Keratinocyte (primary cell): Measurements from ENCODE around the gene AHCTF1. TPM values are rescaled to one million over a fixed set of nuclear protein-coding genes. Genes with fewer than 3 reads are reported as not detected.

Experiments
- DNase-seq: peaks from one replicate; pipeline ENCODE4 v3.0.0-alpha.2; 2011; ENCODE audit warnings: low read depth, missing footprints, low spot score
- FAIRE-seq: peaks from 2 replicates; lab custom pipeline; 2011; peaks lifted over from hg19 to GRCh38; lab: Jason Lieb, UNC
- H2AFZ ChIP-seq: 2 replicates; pipeline ENCODE4 v1.6.0; 2012; ENCODE audit warnings: low read length, control low read depth, inconsistent platforms; ENCODE audit not compliant: control insufficient read depth
- H3K27ac ChIP-seq: 2 replicates; pipeline ENCODE4 v1.5.1; 2011; ENCODE audit warnings: low read length; ENCODE audit not compliant: control insufficient read depth, insufficient read depth
- H3K27me3 ChIP-seq: 3 replicates; pipeline ENCODE4 v1.6.0; 2011; ENCODE audit warnings: low read length; ENCODE audit not compliant: control insufficient read depth, insufficient read depth; ENCODE audit errors: extremely low read depth
- H3K36me3 ChIP-seq, 2 experiments: 2 replicates in 1 of 2; 3 replicates in 1 of 2; pipeline ENCODE4 v1.5.1; 2011; ENCODE audit warnings: low read length in 2 of 2, mild to moderate bottlenecking in 1 of 2; ENCODE audit not compliant: control insufficient read depth in 2 of 2, insufficient read depth in 2 of 2; ENCODE audit errors: extremely low read depth in 1 of 2
- H3K4me1 ChIP-seq: 3 replicates; pipeline ENCODE4 v1.5.1; 2011; ENCODE audit warnings: low read length; ENCODE audit not compliant: control insufficient read depth, insufficient read depth; ENCODE audit errors: extremely low read depth
- H3K4me2 ChIP-seq: 3 replicates; pipeline ENCODE4 v1.6.0; 2011; ENCODE audit warnings: low read depth, low read length; ENCODE audit not compliant: control insufficient read depth, insufficient read depth; ENCODE audit errors: extremely low read depth
- H3K4me3 ChIP-seq, 3 experiments: fragments of 200-600 bp in 1 of 3; sonication (generic) in 1 of 3; 2 replicates in 2 of 3; 3 replicates in 1 of 3; pipeline ENCODE4 v1.5.1; 2011 to 2016; ENCODE audit warnings: low read length in 3 of 3, mild to moderate bottlenecking in 3 of 3, control low read depth in 2 of 3, inconsistent platforms in 1 of 3, low read depth in 1 of 3, mixed read lengths in 1 of 3, mixed run types in 1 of 3, moderate library complexity in 1 of 3; ENCODE audit not compliant: control insufficient read depth in 2 of 3, insufficient read depth in 2 of 3; ENCODE audit errors: extremely low read depth in 1 of 3
- H3K79me2 ChIP-seq: 2 replicates; pipeline ENCODE4 v1.6.0; 2012; ENCODE audit warnings: low read length; ENCODE audit not compliant: control insufficient read depth, insufficient read depth
- H3K9ac ChIP-seq: 3 replicates; pipeline ENCODE4 v1.6.0; 2011; ENCODE audit warnings: low read length; ENCODE audit not compliant: control insufficient read depth, insufficient read depth; ENCODE audit errors: extremely low read depth
- H3K9me1 ChIP-seq: 3 replicates; pipeline ENCODE4 v1.6.0; 2011; ENCODE audit warnings: low read length; ENCODE audit not compliant: control insufficient read depth, insufficient read depth; ENCODE audit errors: extremely low read depth
- H3K9me3 ChIP-seq: 2 replicates; pipeline ENCODE4 v1.5.1; 2012; ENCODE audit warnings: low read depth, low read length; ENCODE audit not compliant: control insufficient read depth
- H4K20me1 ChIP-seq: 3 replicates; pipeline ENCODE4 v1.6.0; 2011; ENCODE audit warnings: low read length; ENCODE audit not compliant: control insufficient read depth, insufficient read depth; ENCODE audit errors: extremely low read depth
- EZH2 ChIP-seq: IDR thresholded peaks from one replicate; pipeline ENCODE4 v1.6.1; 2012; ENCODE audit warnings: inconsistent platforms, mild to moderate bottlenecking, low read length, moderate library complexity
- dilution Hi-C: fragments of 300-500 bp; cut with MboI; formaldehyde crosslinking; loops from one replicate; pipeline ENCODE4 v1.7.0; 2020; ENCODE audit warnings: low sequenced_read_pairs; ENCODE audit not compliant: extremely low pct_ligation_motif_present
- polyA plus RNA-seq, 5 experiments: library from polyadenylated mRNA; depleted of rRNA in 3 of 5; stranded (reverse) in 3 of 5; stranded (forward) in 1 of 5; unstranded in 1 of 5; fragments of >200 nt; gene quantifications; 1 replicate in 1 of 5; 2 replicates in 3 of 5; 3 replicates in 1 of 5; pipeline versions ENCODE4 v1.2.1 to v1.2.3, GENCODE V29; 2011 to 2012; ENCODE audit warnings: missing spikeins in 2 of 5, low read depth in 1 of 5, low replicate concordance in 1 of 5
- TF ChIP-seq, protein P1 (sequence below), 3 experiments: IDR thresholded peaks in 1 of 3; conservative IDR thresholded peaks in 1 of 3; optimal IDR thresholded peaks in 1 of 3; 2 replicates in 2 of 3; 3 replicates in 1 of 3; pipeline versions ENCODE3 to v1.5.1; 2011; ENCODE audit warnings: low read length in 3 of 3, mild to moderate bottlenecking in 3 of 3, moderate library complexity in 2 of 3, control low read depth in 1 of 3, inconsistent platforms in 1 of 3; ENCODE audit not compliant: insufficient read depth in 2 of 3; ENCODE audit errors: extremely low read depth in 1 of 3

The AHCTF1 gene
- polyA plus RNA-seq, 1 donor (not counting 4 experiments of a cell fraction or from before 2014, with no cell fraction given): 22.2 TPM

DNA sequence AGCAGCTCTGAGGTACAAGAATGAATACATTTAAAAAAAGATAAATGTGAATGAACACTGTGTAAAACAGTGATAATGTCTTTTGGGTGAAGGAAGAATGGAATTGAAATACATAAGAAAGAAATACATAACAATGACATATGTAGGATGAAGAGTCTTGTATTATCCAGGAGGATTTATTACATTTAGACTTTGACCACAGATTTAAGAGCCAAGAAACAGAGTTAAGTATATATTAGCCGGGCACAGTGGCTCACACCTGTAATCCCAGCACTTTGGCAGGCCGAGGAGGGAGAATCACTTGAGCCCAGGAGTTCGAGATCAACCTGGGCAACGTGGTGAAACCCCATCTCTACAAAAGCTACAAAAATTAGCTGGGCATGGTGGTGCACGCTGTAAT is 127.9 kb downstream of the AHCTF1 start:
- no peak overlapping the region for H2AFZ ChIP-seq
- FAIRE-seq: no peak

DNA sequence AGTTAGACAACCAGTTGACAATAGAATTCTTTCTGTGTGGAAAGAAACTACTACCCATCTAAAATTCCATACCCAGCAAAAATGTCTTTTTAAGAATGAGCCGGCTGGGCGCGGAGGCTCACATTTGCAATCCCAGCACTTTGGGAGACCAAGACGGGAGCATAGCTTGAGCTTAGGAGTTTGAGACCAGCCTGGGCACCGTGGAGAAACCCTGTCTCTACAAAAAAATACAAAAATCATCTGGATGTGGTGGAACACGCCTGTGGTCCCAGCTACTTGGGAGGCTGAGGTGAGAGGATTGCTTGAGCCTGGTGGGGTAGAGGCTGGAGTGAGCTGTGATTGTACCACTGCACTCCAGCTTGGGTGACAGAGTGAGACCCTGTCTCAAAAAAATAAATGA is 128.4 kb downstream of the AHCTF1 start:
- FAIRE-seq: no peak
- Histone ChIP-seq H3K4me3 (no peak overlapping the region), H3K4me2 (no peak overlapping the region), H3K4me1 (peaks cover 6% of the 10 kb centered on the region), H4K20me1 (no peaks in the 10 kb centered on the region), H3K9ac (no peak overlapping the region), H3K27me3 (no peaks in the 10 kb centered on the region), H2AFZ (no peak overlapping the region), H3K9me3 (no peaks in the 10 kb centered on the region), H3K27ac (no peak overlapping the region), H3K79me2 (no peaks in the 10 kb centered on the region), H3K9me1 (no peaks in the 10 kb centered on the region), H3K36me3 (no peaks in the 10 kb centered on the region)
- dilution Hi-C loops: no loop called here
- TF ChIP-seq, protein P1, sequence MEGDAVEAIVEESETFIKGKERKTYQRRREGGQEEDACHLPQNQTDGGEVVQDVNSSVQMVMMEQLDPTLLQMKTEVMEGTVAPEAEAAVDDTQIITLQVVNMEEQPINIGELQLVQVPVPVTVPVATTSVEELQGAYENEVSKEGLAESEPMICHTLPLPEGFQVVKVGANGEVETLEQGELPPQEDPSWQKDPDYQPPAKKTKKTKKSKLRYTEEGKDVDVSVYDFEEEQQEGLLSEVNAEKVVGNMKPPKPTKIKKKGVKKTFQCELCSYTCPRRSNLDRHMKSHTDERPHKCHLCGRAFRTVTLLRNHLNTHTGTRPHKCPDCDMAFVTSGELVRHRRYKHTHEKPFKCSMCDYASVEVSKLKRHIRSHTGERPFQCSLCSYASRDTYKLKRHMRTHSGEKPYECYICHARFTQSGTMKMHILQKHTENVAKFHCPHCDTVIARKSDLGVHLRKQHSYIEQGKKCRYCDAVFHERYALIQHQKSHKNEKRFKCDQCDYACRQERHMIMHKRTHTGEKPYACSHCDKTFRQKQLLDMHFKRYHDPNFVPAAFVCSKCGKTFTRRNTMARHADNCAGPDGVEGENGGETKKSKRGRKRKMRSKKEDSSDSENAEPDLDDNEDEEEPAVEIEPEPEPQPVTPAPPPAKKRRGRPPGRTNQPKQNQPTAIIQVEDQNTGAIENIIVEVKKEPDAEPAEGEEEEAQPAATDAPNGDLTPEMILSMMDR (optimal IDR thresholded peaks at IDR 0.05 in 1 of 3, IDR thresholded peaks at IDR 0.05 in 1 of 3, conservative IDR thresholded peaks at IDR 0.05 in 1 of 3; ENCODE audit: extremely low read depth in 1 of 3, insufficient read depth in 2 of 3, low read length in 3 of 3): no peak
- no peak for TF ChIP-seq EZH2
- DNase-seq: no peak

More for the DNA sequence above, 127.9 kb downstream of the AHCTF1 start:
- no peak for DNase-seq
- H3K9ac ChIP-seq: no peak overlapping the region
- no peak overlapping the region for H3K4me3 ChIP-seq
- H4K20me1 ChIP-seq: no peaks in the 10 kb centered on the region
- no peaks in the 10 kb centered on the region for H3K27me3 ChIP-seq
- no peaks in the 10 kb centered on the region for H3K9me3 ChIP-seq
- H3K36me3 ChIP-seq: no peaks in the 10 kb centered on the region
- TF ChIP-seq, protein P1 (optimal IDR thresholded peaks at IDR 0.05 in 1 of 3, IDR thresholded peaks at IDR 0.05 in 1 of 3, conservative IDR thresholded peaks at IDR 0.05 in 1 of 3; ENCODE audit: extremely low read depth in 1 of 3, insufficient read depth in 2 of 3, low read length in 3 of 3): no peak
- no peaks in the 10 kb centered on the region for H3K79me2 ChIP-seq
- dilution Hi-C loops: no loop called here
- peaks cover 6% of the 10 kb centered on the region for H3K4me1 ChIP-seq
- H3K9me1 ChIP-seq: no peaks in the 10 kb centered on the region
- H3K4me2 ChIP-seq: no peak overlapping the region
- no peak overlapping the region for H3K27ac ChIP-seq
